MCF 10A (cell line): ENCODE results near the gene ITGA1. TPM values are rescaled to one million over a fixed set of nuclear protein-coding genes. Genes with fewer than 3 reads are reported as not detected.

Source experiments
- BruUV-seq: library from RNA; stranded (reverse); fragments of 400-500 nt; replicated peaks from 2 replicates; lab custom pipeline; 2021; lab: Mats Ljungman, UMichigan
- CTCF ChIA-PET: fragments of 300-600 bp; sonication (Branson Sonifier 250); formaldehyde crosslinking; extraction: SDS; loops from one replicate; lab custom pipeline; 2021; ENCODE audit warnings: antibody characterized with exemption, inconsistent platforms; lab: Yijun Ruan, JAX
- POLR2A ChIA-PET: fragments of 300-600, 350-650 bp; sonication (Branson Sonifier 250); formaldehyde crosslinking; extraction: SDS; loops from one replicate; lab custom pipeline; 2020; ENCODE audit warnings: antibody characterized with exemption, inconsistent platforms; lab: Yijun Ruan, JAX
- DNase-seq: peaks from one replicate; pipeline ENCODE4 v3.0.0-alpha.2; 2018; ENCODE audit not compliant: unreplicated experiment
- H3K27ac Mint-ChIP-seq: one replicate; pipeline ENCODE4 v1.8.0; 2022; ENCODE audit warnings: mild to moderate bottlenecking, low read depth, mixed read lengths; ENCODE audit not compliant: unreplicated experiment
- H3K27me3 Mint-ChIP-seq: one replicate; pipeline ENCODE4 v1.8.0; 2022; ENCODE audit warnings: mixed read lengths; ENCODE audit not compliant: insufficient read depth, unreplicated experiment
- H3K36me3 Mint-ChIP-seq: one replicate; pipeline ENCODE4 v1.8.0; 2022; ENCODE audit warnings: mild to moderate bottlenecking, moderate library complexity, mixed read lengths; ENCODE audit not compliant: insufficient read depth, unreplicated experiment
- H3K4me1 Mint-ChIP-seq: one replicate; pipeline ENCODE4 v1.8.0; 2022; ENCODE audit warnings: mixed read lengths; ENCODE audit not compliant: insufficient read depth, unreplicated experiment
- H3K4me3 Mint-ChIP-seq: one replicate; pipeline ENCODE4 v1.8.0; 2022; ENCODE audit warnings: mild to moderate bottlenecking, moderate library complexity, mixed read lengths; ENCODE audit not compliant: unreplicated experiment
- H3K9me3 Mint-ChIP-seq: one replicate; pipeline ENCODE4 v1.8.0; 2022; ENCODE audit warnings: mixed read lengths; ENCODE audit not compliant: unreplicated experiment
- intact Hi-C: fragments of 100-400 bp; cut with micrococcal nuclease; formaldehyde crosslinking; loops from 2 replicates; pipeline ENCODE4 v1.14.1; 2022
- total RNA-seq: library from RNA; stranded (reverse); gene quantifications from 2 replicates; pipeline ENCODE4 v1.2.3, GENCODE V29; 2022
- TF ChIP-seq, protein P1 (sequence below): fragments of 200-600 bp; IDR thresholded peaks from one replicate; pipeline ENCODE4 v1.8.0; 2022; ENCODE audit warnings: antibody characterized with exemption, mild to moderate bottlenecking; ENCODE audit not compliant: unreplicated experiment

Gene ITGA1
- total RNA-seq, 1 experiment from 2014 or later = 7.7 TPM

DNA sequence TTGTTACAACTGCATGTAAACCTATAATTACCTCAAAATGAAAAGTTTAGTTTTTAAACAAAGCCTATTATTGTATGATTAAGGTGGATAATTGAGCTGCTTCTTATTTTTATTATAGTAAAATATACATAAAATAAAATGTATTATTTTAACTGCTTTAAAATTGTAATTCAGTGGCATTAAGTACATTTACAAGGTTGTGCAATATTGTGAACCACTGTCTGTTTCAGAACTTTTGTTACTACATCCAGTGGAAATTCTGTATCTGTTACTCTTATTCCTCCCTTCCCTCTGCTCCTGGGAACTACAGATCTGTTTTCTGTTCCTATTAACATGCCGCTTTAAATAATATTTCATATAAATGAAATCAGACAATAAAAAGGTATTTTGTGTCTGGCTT, 37.1 kb downstream of the ITGA1 start:
- H3K27ac Mint-ChIP-seq = no peak overlapping the region
- H3K9me3 Mint-ChIP-seq = no peaks in the 10 kb centered on the region
- no peaks in the 10 kb centered on the region for H3K4me1 Mint-ChIP-seq
- no peaks in the 10 kb centered on the region for H3K27me3 Mint-ChIP-seq
- no peaks in the 10 kb centered on the region for H3K36me3 Mint-ChIP-seq
- ChIA-PET CTCF (interaction anchor here (0.6 to 1.6 kb wide), 3 partner anchors 10 to 52 kb away, joined by 3 to 5 read pairs (median 3); no protein-coding TSS in a partner anchor), POLR2A (interaction anchor here (0.7 kb wide), 1 partner anchor 493 kb away, joined by 3 read pairs; no protein-coding TSS in a partner anchor)
- TF ChIP-seq, protein P1, sequence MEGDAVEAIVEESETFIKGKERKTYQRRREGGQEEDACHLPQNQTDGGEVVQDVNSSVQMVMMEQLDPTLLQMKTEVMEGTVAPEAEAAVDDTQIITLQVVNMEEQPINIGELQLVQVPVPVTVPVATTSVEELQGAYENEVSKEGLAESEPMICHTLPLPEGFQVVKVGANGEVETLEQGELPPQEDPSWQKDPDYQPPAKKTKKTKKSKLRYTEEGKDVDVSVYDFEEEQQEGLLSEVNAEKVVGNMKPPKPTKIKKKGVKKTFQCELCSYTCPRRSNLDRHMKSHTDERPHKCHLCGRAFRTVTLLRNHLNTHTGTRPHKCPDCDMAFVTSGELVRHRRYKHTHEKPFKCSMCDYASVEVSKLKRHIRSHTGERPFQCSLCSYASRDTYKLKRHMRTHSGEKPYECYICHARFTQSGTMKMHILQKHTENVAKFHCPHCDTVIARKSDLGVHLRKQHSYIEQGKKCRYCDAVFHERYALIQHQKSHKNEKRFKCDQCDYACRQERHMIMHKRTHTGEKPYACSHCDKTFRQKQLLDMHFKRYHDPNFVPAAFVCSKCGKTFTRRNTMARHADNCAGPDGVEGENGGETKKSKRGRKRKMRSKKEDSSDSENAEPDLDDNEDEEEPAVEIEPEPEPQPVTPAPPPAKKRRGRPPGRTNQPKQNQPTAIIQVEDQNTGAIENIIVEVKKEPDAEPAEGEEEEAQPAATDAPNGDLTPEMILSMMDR = no peak
- intact Hi-C loops = no loop called here
- DNase-seq = no peak
- BruUV-seq = no TSS peak
- H3K4me3 Mint-ChIP-seq = no peak overlapping the region

- Mint-ChIP-seq H3K27ac (no peak overlapping the region), H3K4me3 (no peak overlapping the region), H3K4me1 (no peaks in the 10 kb centered on the region), H3K9me3 (no peaks in the 10 kb centered on the region), H3K27me3 (no peaks in the 10 kb centered on the region), H3K36me3 (no peaks in the 10 kb centered on the region)
- DNase-seq = no peak
- TF ChIP-seq, protein P1 = no peak
- ChIA-PET POLR2A (interaction anchor here (0.9 to 1.2 kb wide), 3 partner anchors 10 to 26 kb away, joined by 3 to 7 read pairs (median 3); no protein-coding TSS in a partner anchor), CTCF (interaction anchor here (1.0 kb wide), 1 partner anchor 90 kb away, joined by 4 read pairs; no protein-coding TSS in a partner anchor)
- intact Hi-C loops = no loop called here
- BruUV-seq = no TSS peak
Measured at GRCh38 chr5:52825826-52826225, 38.1 kb downstream of the ITGA1 start.

- no peaks in the 10 kb centered on the region for H3K27me3 Mint-ChIP-seq
- no peak overlapping the region for H3K4me3 Mint-ChIP-seq
- no TSS peak for BruUV-seq
Measured at GRCh38 chr5:52827815-52828214, 40.1 kb downstream of the ITGA1 start.

DNA sequence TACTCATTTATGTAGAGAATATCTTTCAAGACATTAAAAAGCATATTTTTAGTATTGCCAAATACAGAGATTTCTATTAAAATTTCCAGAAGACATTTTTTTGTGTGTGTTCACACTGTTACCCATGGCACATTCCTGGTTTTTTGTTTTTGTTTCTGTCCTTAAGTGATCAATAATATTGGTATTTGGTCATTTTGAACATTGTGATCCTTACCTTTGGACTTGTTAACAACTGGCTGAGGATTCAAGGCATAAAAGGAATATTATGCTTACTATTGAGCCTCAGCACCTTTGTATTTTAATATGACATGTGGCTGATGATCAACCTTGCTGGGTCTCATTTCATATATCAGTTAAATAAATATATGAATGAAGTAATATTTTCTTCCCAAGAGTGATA, 41.9 kb downstream of the ITGA1 start:
- DNase-seq = no peak
- H3K36me3 Mint-ChIP-seq = no peaks in the 10 kb centered on the region
- peaks cover 5% of the 10 kb centered on the region for H3K9me3 Mint-ChIP-seq
- peaks cover 5% of the 10 kb centered on the region for H3K4me1 Mint-ChIP-seq
- BruUV-seq = no TSS peak
- no peak overlapping the region for H3K4me3 Mint-ChIP-seq
- intact Hi-C loops = no loop called here
- TF ChIP-seq, protein P1 = no peak
- CTCF ChIA-PET = interaction anchor here (0.8 kb wide), 1 partner anchor 90 kb away, joined by 3 read pairs; no protein-coding TSS in a partner anchor
- no peaks in the 10 kb centered on the region for H3K27me3 Mint-ChIP-seq
- POLR2A ChIA-PET = no interaction called here
- H3K27ac Mint-ChIP-seq = no peak overlapping the region

More at GRCh38 chr5:52827815-52828214, 40.1 kb downstream of the ITGA1 start:
- ChIA-PET CTCF (no interaction called here), POLR2A (no interaction called here)
- Mint-ChIP-seq H3K36me3 (no peaks in the 10 kb centered on the region), H3K9me3 (no peaks in the 10 kb centered on the region), H3K27ac (no peak overlapping the region), H3K4me1 (peaks cover 5% of the 10 kb centered on the region)
- intact Hi-C loops = no loop called here
- no peak for DNase-seq
- TF ChIP-seq, protein P1 = no peak
